GM21576 (cell line): ENCODE results near the gene ENTHD1.

Experiments used
- ATAC-seq: cut with Tn5 transposase; IDR thresholded peaks from one replicate; pipeline ENCODE4 v1.9.1; 2021; ENCODE audit warnings: mild to moderate bottlenecking, moderate library complexity; ENCODE audit not compliant: unreplicated experiment

Gene ENTHD1

GRCh38 chr22:39718206-39718605 lies 175.4 kb downstream of the ENTHD1 start:
- no peak for ATAC-seq

- no peak for ATAC-seq
Observed at GRCh38 chr22:39717099-39717498, 176.5 kb downstream of the ENTHD1 start.

- ATAC-seq = no peak
Observed at GRCh38 chr22:39716534-39716933, 177.0 kb downstream of the ENTHD1 start.

- no peak for ATAC-seq
Observed at GRCh38 chr22:39715778-39716495, 177.6 kb downstream of the ENTHD1 start.

- no peak for ATAC-seq
Observed at GRCh38 chr22:39714321-39714720, 179.2 kb downstream of the ENTHD1 start.

GRCh38 chr22:39713799-39714290 lies 179.7 kb downstream of the ENTHD1 start:
- ATAC-seq = no peak

GRCh38 chr22:39712751-39713525 lies 180.6 kb downstream of the ENTHD1 start:
- no peak for ATAC-seq

- no peak for ATAC-seq
Observed at GRCh38 chr22:39712081-39712480, 181.5 kb downstream of the ENTHD1 start.

GRCh38 chr22:39710380-39711150 lies 183.0 kb downstream of the ENTHD1 start:
- no peak for ATAC-seq

- ATAC-seq = no peak
Observed at GRCh38 chr22:39707816-39708215, 185.7 kb downstream of the ENTHD1 start.

GRCh38 chr22:39707351-39707750 lies 186.2 kb downstream of the ENTHD1 start:
- ATAC-seq = no peak

- no peak for ATAC-seq
Observed at GRCh38 chr22:39706376-39707140, 187.0 kb downstream of the ENTHD1 start.

- ATAC-seq = no peak
Observed at GRCh38 chr22:39705386-39705785, 188.2 kb downstream of the ENTHD1 start.

GRCh38 chr22:39703928-39704639 lies 189.5 kb downstream of the ENTHD1 start:
- ATAC-seq = no peak

GRCh38 chr22:39703091-39703490 lies 190.5 kb downstream of the ENTHD1 start:
- no peak for ATAC-seq

- no peak for ATAC-seq
Observed at GRCh38 chr22:39700565-39700964, 193.0 kb downstream of the ENTHD1 start.

GRCh38 chr22:39699631-39700360 lies 193.8 kb downstream of the ENTHD1 start:
- ATAC-seq = no peak

- ATAC-seq = no peak
Observed at GRCh38 chr22:39697790-39698430, 195.7 kb downstream of the ENTHD1 start.

- ATAC-seq = no peak
Observed at GRCh38 chr22:39693943-39694500, 199.5 kb downstream of the ENTHD1 start.
